ENCODE measurements around the gene MEIOC.
"Not testable (repeated sequence)": the region's sequence is repeated elsewhere in the genome, so short reads cannot be mapped to it uniquely, and the experiment has no call there.

The MEIOC gene

GRCh38 chr17:44655983-44656710, at the start of gene MEIOC:
Gene MEIOC, plus strand, starts transcription at chr17:44656468. Its CDS starts 146 bp downstream, at chr17:44656614.
- DNase-seq, result peak; percentile 5 to 42

GRCh38 chr17:44606658-44607057, 49.6 kb upstream of the MEIOC start:
- no peak for DNase-seq

GRCh38 chr17:44607836-44608690, 48.2 kb upstream of the MEIOC start:
- no peak for DNase-seq

- DNase-seq, result no peak
Observed at GRCh38 chr17:44608727-44609435, 47.4 kb upstream of the MEIOC start.

- no peak for DNase-seq
Observed at GRCh38 chr17:44610331-44610730, 45.9 kb upstream of the MEIOC start.

GRCh38 chr17:44610871-44611270, 45.4 kb upstream of the MEIOC start:
- DNase-seq, result no peak

- DNase-seq, result no peak
Observed at GRCh38 chr17:44614862-44615261, 41.4 kb upstream of the MEIOC start.

- not testable (repeated sequence) for DNase-seq
Observed at GRCh38 chr17:44618652-44619051, 37.6 kb upstream of the MEIOC start.

GRCh38 chr17:44623070-44623725, 33.1 kb upstream of the MEIOC start:
- no peak for DNase-seq

GRCh38 chr17:44627513-44628242, 28.6 kb upstream of the MEIOC start:
- DNase-seq, result no peak

- DNase-seq, result no peak
Observed at GRCh38 chr17:44628243-44629188, 27.8 kb upstream of the MEIOC start.

- no peak for DNase-seq
Observed at GRCh38 chr17:44629314-44629713, 27.0 kb upstream of the MEIOC start.

GRCh38 chr17:44630703-44631102, 25.6 kb upstream of the MEIOC start:
- DNase-seq, result no peak

- no peak for DNase-seq
Observed at GRCh38 chr17:44633998-44634397, 22.3 kb upstream of the MEIOC start.

- DNase-seq, result not testable (repeated sequence)
Observed at GRCh38 chr17:44634401-44634800, 21.9 kb upstream of the MEIOC start.

GRCh38 chr17:44636562-44636961, 19.7 kb upstream of the MEIOC start:
- no peak for DNase-seq

- no peak for DNase-seq
Observed at GRCh38 chr17:44637066-44637465, 19.2 kb upstream of the MEIOC start.

- DNase-seq, result no peak
Observed at GRCh38 chr17:44642834-44643233, 13.4 kb upstream of the MEIOC start.

GRCh38 chr17:44645341-44645740, 10.9 kb upstream of the MEIOC start:
- DNase-seq, result no peak

- DNase-seq, result no peak
Observed at GRCh38 chr17:44646280-44646679, 10.0 kb upstream of the MEIOC start.

GRCh38 chr17:44647736-44648135, 8.5 kb upstream of the MEIOC start:
- DNase-seq, result no peak

All from stimulated activated CD4-positive, alpha-beta T cell treated with anti-CD3 and anti-CD28 coated beads, Interleukin-4, amount 100 ng/mL, for 4 hours (primary cell).